GM23248 (cell line): ENCODE data around the gene ZDHHC15.

Source experiments
- EZH2 ChIP-seq: fragments of 200-600 bp; sonication (generic); IDR thresholded peaks from 2 replicates; pipeline ENCODE4 v1.6.1; 2018; ENCODE audit warnings: antibody characterized with exemption, mild to moderate bottlenecking; ENCODE audit not compliant: insufficient read depth, poor library complexity, severe bottlenecking
- EZH2phosphoT487 ChIP-seq: fragments of 200-600 bp; sonication (generic); IDR thresholded peaks from 2 replicates; pipeline ENCODE4 v1.6.1; 2018; ENCODE audit warnings: antibody characterized with exemption, moderate library complexity, mild to moderate bottlenecking, low read depth; ENCODE audit not compliant: insufficient read depth

DNA sequence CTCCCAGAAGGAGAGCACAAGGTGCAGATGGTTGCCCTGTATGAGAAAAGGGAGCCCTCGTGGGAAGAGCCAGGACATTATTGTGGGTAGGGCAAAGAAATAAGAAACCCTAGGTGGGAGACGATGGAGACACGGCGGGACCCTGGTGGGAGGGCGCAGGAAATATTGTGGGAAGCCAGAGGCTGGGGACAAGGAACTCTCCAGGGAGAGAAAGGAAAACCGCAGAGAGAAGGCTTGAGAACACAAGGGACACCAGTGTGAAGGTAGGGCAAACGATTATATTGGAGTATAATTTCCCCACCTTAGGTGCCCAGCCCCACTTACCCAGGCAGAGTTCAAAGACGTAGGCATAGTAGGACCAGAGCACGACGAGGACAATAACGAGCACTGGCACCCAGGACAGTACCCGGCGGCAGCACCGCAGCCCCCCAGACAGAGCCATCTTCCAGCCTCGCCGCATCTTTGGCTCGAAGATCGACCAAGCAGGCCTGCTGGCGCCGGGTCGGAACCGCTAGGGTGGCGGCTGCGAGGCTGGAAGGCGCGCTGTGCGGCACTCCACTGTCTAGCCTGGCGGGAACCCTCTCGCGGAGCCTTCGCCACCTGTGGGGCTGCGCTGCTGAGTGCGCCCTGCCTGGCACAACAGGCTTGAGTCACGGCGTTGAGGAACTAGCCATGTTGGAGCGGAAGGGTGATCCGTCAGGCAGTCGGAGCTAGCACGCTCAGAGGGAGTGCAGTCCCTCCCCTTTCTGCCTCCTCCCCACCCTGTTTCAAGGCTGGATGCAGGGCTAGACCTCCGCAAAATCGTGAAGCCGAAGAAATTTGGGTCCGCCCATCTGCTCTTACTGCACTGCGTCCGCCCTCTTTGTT lies at the start of gene ZDHHC15:
- TF ChIP-seq EZH2 (no peak), EZH2phosphoT487 (no peak)
